Astrocyte (in vitro differentiated cells and primary cell): Measurements from ENCODE around the gene FAHD1. TPM values are rescaled to one million over a fixed set of nuclear protein-coding genes. Genes with fewer than 3 reads are reported as not detected.

Experiments used
- DNase-seq: peaks from one replicate; pipeline ENCODE4 v3.0.0-alpha.2; 2010; ENCODE audit warnings: low read depth
- FAIRE-seq: peaks from 2 replicates; lab custom pipeline; 2011; peaks lifted over from hg19 to GRCh38; lab: Jason Lieb, UNC
- H2AFZ ChIP-seq: 2 replicates; pipeline ENCODE4 v1.6.0; 2012; ENCODE audit warnings: low read depth, low read length, inconsistent platforms
- H3K27ac ChIP-seq: 2 replicates; pipeline ENCODE4 v1.5.1; 2011; ENCODE audit warnings: low read depth, low read length, inconsistent platforms
- H3K27me3 ChIP-seq: 2 replicates; pipeline ENCODE4 v1.6.0; 2011; ENCODE audit warnings: low read length, inconsistent platforms; ENCODE audit not compliant: insufficient read depth
- H3K36me3 ChIP-seq: 2 replicates; pipeline ENCODE4 v1.5.1; 2011; ENCODE audit warnings: low read length, inconsistent platforms; ENCODE audit not compliant: insufficient read depth
- H3K4me1 ChIP-seq: 2 replicates; pipeline ENCODE4 v1.5.1; 2011; ENCODE audit warnings: low read length, inconsistent platforms; ENCODE audit not compliant: insufficient read depth
- H3K4me2 ChIP-seq: 2 replicates; pipeline ENCODE4 v1.6.0; 2012; ENCODE audit warnings: low read length, inconsistent platforms
- H3K4me3 ChIP-seq: 2 replicates; pipeline ENCODE4 v1.5.1; 2011; ENCODE audit warnings: low read depth, mild to moderate bottlenecking, low read length, inconsistent platforms; ENCODE audit not compliant: insufficient read depth
- H3K79me2 ChIP-seq: 2 replicates; pipeline ENCODE4 v1.6.0; 2012; ENCODE audit warnings: mild to moderate bottlenecking, low read length, inconsistent platforms; ENCODE audit not compliant: insufficient read depth
- H3K9ac ChIP-seq: 2 replicates; pipeline ENCODE4 v1.6.0; 2012; ENCODE audit warnings: mild to moderate bottlenecking, low read length, inconsistent platforms
- H3K9me3 ChIP-seq: 2 replicates; pipeline ENCODE4 v1.5.1; 2012; ENCODE audit warnings: low read depth, mild to moderate bottlenecking, low read length, inconsistent platforms; ENCODE audit not compliant: insufficient read depth
- H4K20me1 ChIP-seq: 2 replicates; pipeline ENCODE4 v1.6.0; 2012; ENCODE audit warnings: low read length, inconsistent platforms; ENCODE audit not compliant: insufficient read depth
- H3K27ac Mint-ChIP-seq: one replicate; pipeline ENCODE4 v1.8.0; 2021; ENCODE audit warnings: mild to moderate bottlenecking, mixed read lengths; ENCODE audit not compliant: unreplicated experiment
- H3K27me3 Mint-ChIP-seq: one replicate; pipeline ENCODE4 v1.8.0; 2021; ENCODE audit warnings: low read depth, mixed read lengths; ENCODE audit not compliant: unreplicated experiment
- H3K36me3 Mint-ChIP-seq: one replicate; pipeline ENCODE4 v1.8.0; 2021; ENCODE audit warnings: low read depth, mixed read lengths; ENCODE audit not compliant: unreplicated experiment
- H3K4me1 Mint-ChIP-seq: one replicate; pipeline ENCODE4 v1.8.0; 2021; ENCODE audit warnings: low read depth, mixed read lengths; ENCODE audit not compliant: unreplicated experiment
- H3K4me3 Mint-ChIP-seq: one replicate; pipeline ENCODE4 v1.8.0; 2021; ENCODE audit warnings: mild to moderate bottlenecking, moderate library complexity, mixed read lengths; ENCODE audit not compliant: unreplicated experiment
- H3K9me3 Mint-ChIP-seq: one replicate; pipeline ENCODE4 v1.8.0; 2021; ENCODE audit warnings: mild to moderate bottlenecking, mixed read lengths; ENCODE audit not compliant: unreplicated experiment
- EZH2 ChIP-seq: IDR thresholded peaks from 2 replicates; pipeline ENCODE4 v1.6.1; 2012; ENCODE audit warnings: mild to moderate bottlenecking, low read length, inconsistent platforms; ENCODE audit not compliant: insufficient read depth
- total RNA-seq: library from RNA; stranded (reverse); gene quantifications from 2 replicates; pipeline ENCODE4 v1.2.1, GENCODE V29; 2021
- TF ChIP-seq, protein P1 (sequence below): IDR thresholded peaks from 2 replicates; pipeline ENCODE4 v1.5.1; 2011; ENCODE audit warnings: low read depth, mild to moderate bottlenecking, inconsistent platforms, low read length, moderate library complexity; ENCODE audit not compliant: insufficient read depth

FAHD1 gene
- total RNA-seq, 1 donor from 2014 or later: 25.8 TPM

DNA sequence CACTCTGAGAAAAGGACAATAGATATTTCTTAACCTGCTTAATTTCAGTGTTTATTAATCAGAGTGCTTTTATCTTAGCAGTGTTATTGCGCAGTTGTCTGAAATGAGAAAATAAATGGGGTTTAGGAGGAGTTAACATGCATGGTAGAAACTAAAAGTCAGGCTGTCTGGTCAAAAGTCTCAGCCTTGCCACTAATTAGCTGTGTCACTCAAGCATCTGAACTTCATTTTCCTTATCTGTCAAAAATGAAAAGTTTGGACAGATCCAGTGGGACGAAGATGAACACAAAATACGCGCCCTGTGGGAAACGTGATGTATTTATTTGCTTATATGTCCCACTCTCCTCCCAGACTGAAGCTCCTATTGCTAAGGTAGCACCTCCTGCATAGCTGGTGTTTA lies 51.2 kb downstream of the FAHD1 start:
- H3K9ac ChIP-seq: no peak overlapping the region
- no peaks in the 10 kb centered on the region for H3K36me3 ChIP-seq
- peaks cover 32% of the 10 kb centered on the region for H3K27me3 Mint-ChIP-seq
- H3K4me2 ChIP-seq: no peak overlapping the region
- no peaks in the 10 kb centered on the region for H3K4me1 Mint-ChIP-seq
- H3K9me3 ChIP-seq: no peaks in the 10 kb centered on the region
- H3K4me3 ChIP-seq: no peak overlapping the region
- H2AFZ ChIP-seq: no peak overlapping the region
- H3K79me2 ChIP-seq: no peaks in the 10 kb centered on the region
- no peaks in the 10 kb centered on the region for H4K20me1 ChIP-seq
- H3K36me3 Mint-ChIP-seq: no peaks in the 10 kb centered on the region
- DNase-seq (no peak), FAIRE-seq (no peak)
- H3K9me3 Mint-ChIP-seq: no peaks in the 10 kb centered on the region
- no peak overlapping the region for H3K4me3 Mint-ChIP-seq
- H3K27me3 ChIP-seq: peaks cover 29% of the 10 kb centered on the region
- no peak overlapping the region for H3K27ac Mint-ChIP-seq
- H3K4me1 ChIP-seq: no peaks in the 10 kb centered on the region
- no peak for TF ChIP-seq EZH2
- TF ChIP-seq, protein P1, sequence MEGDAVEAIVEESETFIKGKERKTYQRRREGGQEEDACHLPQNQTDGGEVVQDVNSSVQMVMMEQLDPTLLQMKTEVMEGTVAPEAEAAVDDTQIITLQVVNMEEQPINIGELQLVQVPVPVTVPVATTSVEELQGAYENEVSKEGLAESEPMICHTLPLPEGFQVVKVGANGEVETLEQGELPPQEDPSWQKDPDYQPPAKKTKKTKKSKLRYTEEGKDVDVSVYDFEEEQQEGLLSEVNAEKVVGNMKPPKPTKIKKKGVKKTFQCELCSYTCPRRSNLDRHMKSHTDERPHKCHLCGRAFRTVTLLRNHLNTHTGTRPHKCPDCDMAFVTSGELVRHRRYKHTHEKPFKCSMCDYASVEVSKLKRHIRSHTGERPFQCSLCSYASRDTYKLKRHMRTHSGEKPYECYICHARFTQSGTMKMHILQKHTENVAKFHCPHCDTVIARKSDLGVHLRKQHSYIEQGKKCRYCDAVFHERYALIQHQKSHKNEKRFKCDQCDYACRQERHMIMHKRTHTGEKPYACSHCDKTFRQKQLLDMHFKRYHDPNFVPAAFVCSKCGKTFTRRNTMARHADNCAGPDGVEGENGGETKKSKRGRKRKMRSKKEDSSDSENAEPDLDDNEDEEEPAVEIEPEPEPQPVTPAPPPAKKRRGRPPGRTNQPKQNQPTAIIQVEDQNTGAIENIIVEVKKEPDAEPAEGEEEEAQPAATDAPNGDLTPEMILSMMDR: no peak
- H3K27ac ChIP-seq: no peak overlapping the region

Other genes with a start within 250 kb of the FAHD1 start
- 15.7 and 16.3 TPM in 2 replicates for gene IFT140, start 215.1 kb upstream of the FAHD1 start, total RNA-seq
- gene CRAMP1, start 214.8 kb upstream of the FAHD1 start, total RNA-seq: 15.7 and 18.0 TPM in 2 replicates
- 122 and 143 TPM in 2 replicates for gene JPT2, start 148.9 kb upstream of the FAHD1 start, total RNA-seq
- gene MAPK8IP3, start 121.0 kb upstream of the FAHD1 start, total RNA-seq: 85.5 and 92.4 TPM in 2 replicates
- gene NME3, start 55.7 kb upstream of the FAHD1 start, total RNA-seq: 36.3 and 42.7 TPM in 2 replicates
- gene EME2, start 54.4 kb upstream of the FAHD1 start, total RNA-seq: 21.4 and 23.3 TPM in 2 replicates
- gene MRPS34, start 54.1 kb upstream of the FAHD1 start, total RNA-seq: 74.0 and 80.2 TPM in 2 replicates
- 21.8 and 23.3 TPM in 2 replicates for gene SPSB3, start 44.6 kb upstream of the FAHD1 start, total RNA-seq
- gene NUBP2, start 44.2 kb upstream of the FAHD1 start, total RNA-seq: 41.4 and 45.2 TPM in 2 replicates
- gene IGFALS, start 33.5 kb upstream of the FAHD1 start, total RNA-seq: not detected in 2 replicates
- gene HAGH, start 381 bp upstream of the FAHD1 start, total RNA-seq: 35.9 and 36.9 TPM in 2 replicates
- gene MEIOB, start 45.0 kb downstream of the FAHD1 start, total RNA-seq: 0.16 TPM in 1 of 2 replicates, not detected in the other
- gene HS3ST6, start 91.2 kb downstream of the FAHD1 start, total RNA-seq: not detected in 2 replicates
- gene MSRB1, start 116.0 kb downstream of the FAHD1 start, total RNA-seq: 23.7 and 25.8 TPM in 2 replicates
- not detected in 2 replicates for gene RPL3L, start 127.5 kb downstream of the FAHD1 start, total RNA-seq
- gene NDUFB10, start 132.3 kb downstream of the FAHD1 start, total RNA-seq: 149 and 153 TPM in 2 replicates
- 2,350 and 2,534 TPM in 2 replicates for gene RPS2, start 137.6 kb downstream of the FAHD1 start, total RNA-seq
- gene RNF151, start 139.7 kb downstream of the FAHD1 start, total RNA-seq: not detected in 2 replicates
- gene TBL3, start 144.8 kb downstream of the FAHD1 start, total RNA-seq: 24.4 and 28.5 TPM in 2 replicates
- 0.89 TPM in 1 of 2 replicates, not detected in the other for gene NOXO1, start 154.3 kb downstream of the FAHD1 start, total RNA-seq
- gene GFER, start 157.0 kb downstream of the FAHD1 start, total RNA-seq: 30.4 and 32.1 TPM in 2 replicates
- 4.8 and 6.0 TPM in 2 replicates for gene SYNGR3, start 162.8 kb downstream of the FAHD1 start, total RNA-seq
- gene ZNF598, start 182.6 kb downstream of the FAHD1 start, total RNA-seq: 46.0 and 50.0 TPM in 2 replicates
- 2.1 and 2.9 TPM in 2 replicates for gene NPW, start 192.6 kb downstream of the FAHD1 start, total RNA-seq
- gene NHERF2, start 199.7 kb downstream of the FAHD1 start, total RNA-seq: 92.5 and 106 TPM in 2 replicates
- 13.2 and 13.7 TPM in 2 replicates for gene NTHL1, start 220.6 kb downstream of the FAHD1 start, total RNA-seq
- 89.5 and 94.6 TPM in 2 replicates for gene TSC2, start 220.8 kb downstream of the FAHD1 start, total RNA-seq